Sigmoid colon (tissue), 7 donors: ENCODE measurements around the gene RNF19B. TPM values are rescaled to one million over a fixed set of nuclear protein-coding genes. Genes with fewer than 3 reads are reported as not detected.

Experiments
- DNase-seq: peaks from one replicate; pipeline ENCODE4 v3.0.0-alpha.2; 2019
- H3K27ac ChIP-seq, 4 donors: fragments of 200-600 bp; sonication (generic); one replicate each; pipeline ENCODE4 v1.5.1; 2016 to 2019; ENCODE audit warnings: mild to moderate bottlenecking in 1 of 4
- H3K27me3 ChIP-seq, 3 donors: fragments of 200-600 bp; sonication (generic); one replicate each; pipeline ENCODE4 v1.5.1; 2019; ENCODE audit warnings: mild to moderate bottlenecking in 1 of 3
- H3K36me3 ChIP-seq, 4 donors: fragments of 200-600 bp; sonication (generic); one replicate each; pipeline ENCODE4 v1.5.1; 2016 to 2019
- H3K4me1 ChIP-seq, 4 donors: fragments of 200-600 bp; sonication (generic); one replicate each; pipeline ENCODE4 v1.5.1; 2017 to 2019
- H3K4me3 ChIP-seq, 4 donors: fragments of 200-600 bp; sonication (generic); one replicate each; pipeline ENCODE4 v1.5.1; 2017 to 2019; ENCODE audit warnings: mild to moderate bottlenecking in 2 of 4, moderate library complexity in 1 of 4
- H3K9me3 ChIP-seq, 4 donors: fragments of 200-600 bp in 3 of 4; sonication (generic) in 3 of 4; one replicate each; pipeline versions ENCODE4 v1.5.1 to v1.6.1; 2013 to 2019
- CTCF ChIP-seq, 4 experiments: fragments of 450-650 bp in 3 of 4; fragments of 200-600 bp in 1 of 4; IDR thresholded peaks; one replicate each; pipeline ENCODE4 v1.5.1; 2016 to 2019; ENCODE audit warnings: antibody characterized with exemption in 4 of 4, mild to moderate bottlenecking in 3 of 4, moderate library complexity in 2 of 4
- EP300 ChIP-seq, 4 donors: sonication (generic); formaldehyde crosslinking; IDR thresholded peaks; one replicate each; pipeline ENCODE4 v1.6.1; 2017; ENCODE audit warnings: antibody characterized with exemption in 4 of 4
- POLR2A ChIP-seq, 2 donors: fragments of 450-650 bp; IDR thresholded peaks; one replicate each; pipeline ENCODE4 v1.6.1; 2016; ENCODE audit warnings: antibody characterized with exemption in 2 of 2, mild to moderate bottlenecking in 2 of 2, moderate library complexity in 2 of 2
- POLR2AphosphoS5 ChIP-seq, 4 donors: sonication (generic); formaldehyde crosslinking; IDR thresholded peaks; one replicate each; pipeline ENCODE4 v1.6.1; 2017; ENCODE audit warnings: antibody characterized with exemption in 4 of 4
- WGBS, 2 donors: extraction: QIAGEN DNeasy Blood & Tissue Kit; methylation state at CpG; one replicate each; pipeline ENCODE4 v1.1.7; 2013; 5-methylcytosine and 5-hydroxymethylcytosine counted together
- intact Hi-C: fragments of 100-400 bp; cut with DNase I; formaldehyde crosslinking; loops from one replicate; pipeline ENCODE4 v1.15.1; 2023
- polyA plus RNA-seq, 3 donors: library from polyadenylated mRNA; stranded (reverse); fragments of 200-250 nt; gene quantifications; one replicate each; pipeline ENCODE4 v1.2.3, GENCODE V29; 2013
- total RNA-seq, 4 donors: library from RNA; depleted of rRNA; stranded (reverse); fragments of >200 nt; gene quantifications; one replicate each; pipeline ENCODE4 v1.1.0, GENCODE V29; 2016
- donor health status: healthy with polysubstance abuse.
- donor health status: Bipolar disorder and iron deficiency.
- donor health status: healthy.

The RNF19B gene
- total and polyA plus RNA-seq, 7 donors = 14.5 to 50.7 (median 28.9) TPM

GRCh38 chr1:32946413-32946812 is 18.2 kb downstream of the RNF19B start:
- TF ChIP-seq CTCF (IDR thresholded peaks at IDR 0.05) (no peak), EP300 (IDR thresholded peaks at IDR 0.05) (no peak), POLR2A (IDR thresholded peaks at IDR 0.05) (no peak), POLR2AphosphoS5 (IDR thresholded peaks at IDR 0.05) (no peak)
- no peak overlapping the region for H3K4me3 ChIP-seq
- peaks cover 0 to 37% (median 23%) of the 10 kb centered on the region in 4 donors for H3K4me1 ChIP-seq
- WGBS, 2 donors = 93 to 95% methylated on average over 2 of the region's 2 CpGs
- H3K27me3 ChIP-seq = no peaks in the 10 kb centered on the region
- no peaks in the 10 kb centered on the region for H3K9me3 ChIP-seq
- no peak for DNase-seq
- intact Hi-C loops = no loop called here
- peak overlapping the region in 1 of 4 donors; percentile 79 for H3K27ac ChIP-seq
- H3K36me3 ChIP-seq = peaks cover 5 to 67% (median 19%) of the 10 kb centered on the region in 4 donors

GRCh38 chr1:32944180-32944579 is 20.4 kb downstream of the RNF19B start:
- Histone ChIP-seq H3K27ac (no peak overlapping the region), H3K27me3 (no peaks in the 10 kb centered on the region), H3K9me3 (no peaks in the 10 kb centered on the region), H3K4me1 (peaks cover 0 to 23% (median 16%) of the 10 kb centered on the region in 4 donors), H3K4me3 (no peak overlapping the region), H3K36me3 (peaks cover 5 to 87% (median 25%) of the 10 kb centered on the region in 4 donors)
- no peak for TF ChIP-seq EP300 (IDR thresholded peaks at IDR 0.05)
- TF ChIP-seq CTCF (IDR thresholded peaks at IDR 0.05) = no peak
- no peak for TF ChIP-seq POLR2AphosphoS5 (IDR thresholded peaks at IDR 0.05)
- TF ChIP-seq POLR2A (IDR thresholded peaks at IDR 0.05) = no peak
- no peak for DNase-seq
- intact Hi-C loops = no loop called here

- H3K36me3 ChIP-seq = peaks cover 0 to 94% (median 30%) of the 10 kb centered on the region in 4 donors
- intact Hi-C loops = no loop called here
- peaks cover 0 to 10% (median 8%) of the 10 kb centered on the region in 4 donors for H3K4me1 ChIP-seq
- no peak overlapping the region for H3K4me3 ChIP-seq
- no peak for DNase-seq
- H3K27ac ChIP-seq = peak overlapping the region in 3 of 4 donors; percentile 13 to 59 (median 28)
- peak in 1 of 4 donors; percentile 14 for TF ChIP-seq EP300 (IDR thresholded peaks at IDR 0.05)
- TF ChIP-seq CTCF (IDR thresholded peaks at IDR 0.05) = no peak
- peak in 1 of 4 donors; percentile 57 for TF ChIP-seq POLR2AphosphoS5 (IDR thresholded peaks at IDR 0.05)
- no peak for TF ChIP-seq POLR2A (IDR thresholded peaks at IDR 0.05)
- WGBS, 2 donors = 20 to 65% methylated on average over 4 of the region's 4 CpGs
- H3K27me3 ChIP-seq = no peaks in the 10 kb centered on the region
- H3K9me3 ChIP-seq = no peaks in the 10 kb centered on the region
Observed at GRCh38 chr1:32939655-32940371, 24.8 kb downstream of the RNF19B start.

GRCh38 chr1:32937061-32937460 is 27.5 kb downstream of the RNF19B start:
- Histone ChIP-seq H3K4me1 (peaks cover 0 to 17% (median 12%) of the 10 kb centered on the region in 4 donors), H3K27me3 (no peaks in the 10 kb centered on the region), H3K4me3 (no peak overlapping the region), H3K27ac (no peak overlapping the region), H3K9me3 (no peaks in the 10 kb centered on the region), H3K36me3 (peaks cover 0 to 66% (median 22%) of the 10 kb centered on the region in 4 donors)
- no peak for DNase-seq
- no peak for TF ChIP-seq EP300 (IDR thresholded peaks at IDR 0.05)
- TF ChIP-seq POLR2A (IDR thresholded peaks at IDR 0.05) = no peak
- TF ChIP-seq POLR2AphosphoS5 (IDR thresholded peaks at IDR 0.05) = no peak
- TF ChIP-seq CTCF (IDR thresholded peaks at IDR 0.05) = no peak
- intact Hi-C loops = no loop called here
- 96% methylated on average over 4 of the region's 4 CpGs for WGBS, 2 donors
